GM21576 (cell line): ENCODE results near the gene NIF3L1.
"Not testable (repeated sequence)": the region's sequence is repeated elsewhere in the genome, so short reads cannot be mapped to it uniquely, and the experiment has no call there.

Experiments
- ATAC-seq: cut with Tn5 transposase; IDR thresholded peaks from one replicate; pipeline ENCODE4 v1.9.1; 2021; ENCODE audit warnings: mild to moderate bottlenecking, moderate library complexity; ENCODE audit not compliant: unreplicated experiment

The NIF3L1 gene

GRCh38 chr2:200871151-200871550, 18.0 kb upstream of the NIF3L1 start:
- no peak for ATAC-seq

- no peak for ATAC-seq
These were observed 15.6 kb upstream of the NIF3L1 start for GRCh38 chr2:200873560-200873959.

- no peak for ATAC-seq
These were observed 11.7 kb upstream of the NIF3L1 start for GRCh38 chr2:200877443-200877842.

GRCh38 chr2:200878289-200878880, 10.8 kb upstream of the NIF3L1 start:
- no peak for ATAC-seq

GRCh38 chr2:200881715-200882249, 7.4 kb upstream of the NIF3L1 start:
- ATAC-seq: not testable (repeated sequence)

GRCh38 chr2:200899482-200899881, 10.3 kb downstream of the NIF3L1 start:
- ATAC-seq: no peak

- peak; percentile 98 for ATAC-seq
These were observed 12.4 kb downstream of the NIF3L1 start for GRCh38 chr2:200901459-200902072.

- peak; percentile 58 for ATAC-seq
These were observed 16.6 kb downstream of the NIF3L1 start for GRCh38 chr2:200905618-200906296.

- no peak for ATAC-seq
These were observed 20.8 kb downstream of the NIF3L1 start for GRCh38 chr2:200909958-200910357.

GRCh38 chr2:200913654-200914053, 24.5 kb downstream of the NIF3L1 start:
- no peak for ATAC-seq

GRCh38 chr2:200922439-200922838, 33.3 kb downstream of the NIF3L1 start:
- ATAC-seq: no peak

- ATAC-seq: no peak
These were observed 40.4 kb downstream of the NIF3L1 start for GRCh38 chr2:200929334-200930249.

GRCh38 chr2:200930947-200931626, 41.9 kb downstream of the NIF3L1 start:
- no peak for ATAC-seq

GRCh38 chr2:200939832-200940231, 50.7 kb downstream of the NIF3L1 start:
- no peak for ATAC-seq

GRCh38 chr2:200943527-200944105, 54.4 kb downstream of the NIF3L1 start:
- ATAC-seq: no peak

- no peak for ATAC-seq
These were observed 55.6 kb downstream of the NIF3L1 start for GRCh38 chr2:200944467-200945394.

- no peak for ATAC-seq
These were observed 56.2 kb downstream of the NIF3L1 start for GRCh38 chr2:200945395-200945729.

GRCh38 chr2:200950378-200950777, 61.2 kb downstream of the NIF3L1 start:
- no peak for ATAC-seq
